RPMI8226 (cell line): ENCODE results near the gene LMNA.

Experiments
- DNase-seq: peaks from one replicate; pipeline ENCODE4 v3.0.0-alpha.2; 2015

The LMNA gene

GRCh38 chr1:156143765-156144489 is 29.4 kb downstream of the LMNA start:
- no peak for DNase-seq

GRCh38 chr1:156144742-156145141 is 30.2 kb downstream of the LMNA start:
- no peak for DNase-seq

GRCh38 chr1:156145650-156146019 is 31.1 kb downstream of the LMNA start:
- DNase-seq, result no peak

- peak; percentile 98 for DNase-seq
These were observed 31.7 kb downstream of the LMNA start for GRCh38 chr1:156146020-156146768.

- peak; percentile 39 for DNase-seq
These were observed 32.4 kb downstream of the LMNA start for GRCh38 chr1:156146769-156147405.

- no peak for DNase-seq
These were observed 33.7 kb downstream of the LMNA start for GRCh38 chr1:156148216-156148615.

- DNase-seq, result peak; percentile 62
These were observed 35.1 kb downstream of the LMNA start for GRCh38 chr1:156149374-156150332.

GRCh38 chr1:156150333-156151011 is 36.0 kb downstream of the LMNA start:
- DNase-seq, result peak; percentile 37

- DNase-seq, result peak; percentile 90
These were observed 36.7 kb downstream of the LMNA start for GRCh38 chr1:156151093-156151688.

GRCh38 chr1:156152628-156153027 is 38.1 kb downstream of the LMNA start:
- DNase-seq, result no peak

- no peak for DNase-seq
These were observed 38.9 kb downstream of the LMNA start, which contains the start of gene SEMA4A for GRCh38 chr1:156153362-156153761. Gene SEMA4A (plus strand): TSS chr1:156153585. CDS start chr1:156154579, 994 bp downstream.

GRCh38 chr1:156154317-156154749 is 39.8 kb downstream of the LMNA start:
- no peak for DNase-seq

GRCh38 chr1:156155756-156156510 is 41.4 kb downstream of the LMNA start:
- no peak for DNase-seq

GRCh38 chr1:156157506-156157905 is 43.0 kb downstream of the LMNA start:
- DNase-seq, result peak; percentile 71

GRCh38 chr1:156157966-156158365 is 43.5 kb downstream of the LMNA start:
- DNase-seq, result no peak

- DNase-seq, result peak; percentile 51
These were observed 45.7 kb downstream of the LMNA start for GRCh38 chr1:156160000-156160742.

GRCh38 chr1:156160743-156161171 is 46.2 kb downstream of the LMNA start:
- peak; percentile 25 for DNase-seq

GRCh38 chr1:156162430-156163037 is 48.0 kb downstream of the LMNA start:
- DNase-seq, result no peak

- no peak for DNase-seq
These were observed 49.2 kb downstream of the LMNA start for GRCh38 chr1:156163712-156164111.
